ENCODE results near the gene HAUS5. TPM values are rescaled to one million over a fixed set of nuclear protein-coding genes. Genes with fewer than 3 reads are reported as not detected.
"Not testable (repeated sequence)": the region's sequence is repeated elsewhere in the genome, so short reads cannot be mapped to it uniquely, and the experiment has no call there.

HAUS5 gene
- total and polyA plus RNA-seq, 2 donors (not counting 1 experiment from before 2014, with no cell fraction given) = 32.2 to 42.8 TPM

DNA sequence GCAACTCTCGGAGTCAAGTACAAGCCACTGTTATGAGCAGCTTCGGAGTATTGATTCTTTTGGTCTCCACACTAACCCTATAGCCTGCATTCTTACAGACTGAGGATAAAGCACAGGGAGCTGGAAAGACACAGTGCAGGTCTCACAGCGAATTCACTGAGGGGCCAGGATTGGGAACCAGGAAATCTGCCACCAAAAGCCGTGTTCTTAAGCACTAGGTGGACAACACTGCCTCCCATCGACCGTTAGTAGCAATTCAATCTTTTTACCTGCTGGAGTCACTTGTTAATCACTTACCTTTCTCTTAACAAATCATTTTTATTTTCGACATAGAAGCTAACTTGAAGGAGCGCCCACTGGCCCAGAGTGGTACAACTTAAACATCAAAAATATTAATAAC, 20.3 kb upstream of the HAUS5 start:
- intact Hi-C loops (cut with micrococcal nuclease) = no loop called here
- 14% methylated on average over 7 of the region's 8 CpGs for WGBS (ENCODE audit: insufficient coverage)
- H3K9me3 ChIP-seq (ENCODE audit: control extremely low read depth in 1 of 3, control insufficient read depth in 2 of 3, insufficient read depth in 1 of 3, low read length in 2 of 3) = no peaks in the 10 kb centered on the region
- H3K27me3 ChIP-seq (replicated peaks in 1 of 4; ENCODE audit: control extremely low read depth in 1 of 4, control insufficient read depth in 3 of 4, insufficient read depth in 4 of 4, low read length in 3 of 4) = peaks cover 0 to 7% (median 0%) of the 10 kb centered on the region in 4 experiments
- no peak overlapping the region for H3K9ac ChIP-seq (ENCODE audit: low read length)
- no peaks in the 10 kb centered on the region for H3K4me1 ChIP-seq (ENCODE audit: control insufficient read depth in 2 of 2, insufficient read depth in 2 of 2, low read length in 2 of 2)
- H3K36me3 ChIP-seq (replicated peaks in 1 of 2; ENCODE audit: control extremely low read depth in 1 of 2, control insufficient read depth in 1 of 2, extremely low read depth in 1 of 2, insufficient read depth in 2 of 2, low read length in 1 of 2) = no peaks in the 10 kb centered on the region
- no peaks in the 10 kb centered on the region for H3K79me2 ChIP-seq (ENCODE audit: control insufficient read depth, insufficient read depth, low read length)
- DNase-seq (peak; percentile 64), ATAC-seq (ENCODE audit: low read depth) (no peak)
- Mint-ChIP-seq H3K9me3 (ENCODE audit: insufficient read depth) (no peaks in the 10 kb centered on the region), H3K4me1 (no peaks in the 10 kb centered on the region), H3K27ac (no peak overlapping the region), H3K4me3 (no peak overlapping the region), H3K27me3 (peaks cover 16% of the 10 kb centered on the region)
- no peak overlapping the region for H3K27ac ChIP-seq (ENCODE audit: low read length in 2 of 2)
- POLR2A ChIA-PET = no interaction called here
- TF ChIP-seq, protein P1, sequence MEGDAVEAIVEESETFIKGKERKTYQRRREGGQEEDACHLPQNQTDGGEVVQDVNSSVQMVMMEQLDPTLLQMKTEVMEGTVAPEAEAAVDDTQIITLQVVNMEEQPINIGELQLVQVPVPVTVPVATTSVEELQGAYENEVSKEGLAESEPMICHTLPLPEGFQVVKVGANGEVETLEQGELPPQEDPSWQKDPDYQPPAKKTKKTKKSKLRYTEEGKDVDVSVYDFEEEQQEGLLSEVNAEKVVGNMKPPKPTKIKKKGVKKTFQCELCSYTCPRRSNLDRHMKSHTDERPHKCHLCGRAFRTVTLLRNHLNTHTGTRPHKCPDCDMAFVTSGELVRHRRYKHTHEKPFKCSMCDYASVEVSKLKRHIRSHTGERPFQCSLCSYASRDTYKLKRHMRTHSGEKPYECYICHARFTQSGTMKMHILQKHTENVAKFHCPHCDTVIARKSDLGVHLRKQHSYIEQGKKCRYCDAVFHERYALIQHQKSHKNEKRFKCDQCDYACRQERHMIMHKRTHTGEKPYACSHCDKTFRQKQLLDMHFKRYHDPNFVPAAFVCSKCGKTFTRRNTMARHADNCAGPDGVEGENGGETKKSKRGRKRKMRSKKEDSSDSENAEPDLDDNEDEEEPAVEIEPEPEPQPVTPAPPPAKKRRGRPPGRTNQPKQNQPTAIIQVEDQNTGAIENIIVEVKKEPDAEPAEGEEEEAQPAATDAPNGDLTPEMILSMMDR (IDR thresholded peaks at IDR 0.05) = peak; percentile 59
- TF ChIP-seq EZH2 (IDR thresholded peaks at IDR 0.05; ENCODE audit: borderline replicate concordance, insufficient read depth, low read depth, low read length, poor library complexity, severe bottlenecking) = no peak
- CTCF ChIA-PET = interaction anchor here (0.6 to 3.1 kb wide), 9 partner anchors 9 to 893 kb away, joined by 3 to 24 read pairs (median 4); no protein-coding TSS in a partner anchor
- peak overlapping the region; percentile 52 for H2AFZ ChIP-seq (ENCODE audit: insufficient read depth, low read depth, low read length, poor library complexity, severe bottlenecking)
- H4K20me1 ChIP-seq (ENCODE audit: control insufficient read depth, insufficient read depth, low read length, poor library complexity, severe bottlenecking) = no peaks in the 10 kb centered on the region
- H3K4me2 ChIP-seq (replicated peaks; ENCODE audit: low read depth, low read length, poor library complexity, severe bottlenecking) = no peak overlapping the region
- no peak overlapping the region for H3K4me3 ChIP-seq (ENCODE audit: control extremely low read depth in 1 of 5, extremely low read depth in 1 of 5, insufficient read depth in 1 of 5, low read depth in 2 of 5, low read length in 4 of 5)

DNA sequence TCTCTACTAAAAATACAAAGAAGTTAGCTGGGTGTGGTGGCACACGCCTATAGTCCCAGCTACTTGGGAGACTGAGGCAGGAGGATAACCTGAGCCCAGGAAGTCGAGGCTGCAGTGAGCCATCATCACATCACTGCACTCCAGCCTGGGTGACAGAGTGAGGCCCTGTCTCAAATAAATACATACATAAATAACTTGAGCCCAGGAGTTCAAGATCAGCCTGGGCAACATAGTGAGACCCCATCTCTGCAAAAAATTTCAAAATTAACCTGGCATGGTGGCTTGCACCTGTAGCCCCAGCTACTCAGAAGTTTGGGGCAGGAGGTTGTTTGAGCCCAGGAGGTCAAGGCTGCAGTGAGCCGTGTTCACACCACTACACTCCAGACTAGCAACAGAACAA, 17.5 kb upstream of the HAUS5 start:
- H3K27me3 ChIP-seq (replicated peaks in 1 of 4; ENCODE audit: control extremely low read depth in 1 of 4, control insufficient read depth in 3 of 4, insufficient read depth in 4 of 4, low read length in 3 of 4); POLR2A ChIA-PET; H2AFZ ChIP-seq (ENCODE audit: insufficient read depth, low read depth, low read length, poor library complexity, severe bottlenecking); H3K4me1 ChIP-seq (ENCODE audit: control insufficient read depth in 2 of 2, insufficient read depth in 2 of 2, low read length in 2 of 2); H3K27ac ChIP-seq (ENCODE audit: low read length in 2 of 2); H4K20me1 ChIP-seq (ENCODE audit: control insufficient read depth, insufficient read depth, low read length, poor library complexity, severe bottlenecking); H3K4me3 Mint-ChIP-seq; H3K4me1 Mint-ChIP-seq; H3K79me2 ChIP-seq (ENCODE audit: control insufficient read depth, insufficient read depth, low read length); DNase-seq; ATAC-seq (ENCODE audit: low read depth); CTCF ChIA-PET; H3K9me3 ChIP-seq (ENCODE audit: control extremely low read depth in 1 of 3, control insufficient read depth in 2 of 3, insufficient read depth in 1 of 3, low read length in 2 of 3); H3K4me3 ChIP-seq (ENCODE audit: control extremely low read depth in 1 of 5, extremely low read depth in 1 of 5, insufficient read depth in 1 of 5, low read depth in 2 of 5, low read length in 4 of 5); H3K9me3 Mint-ChIP-seq (ENCODE audit: insufficient read depth); H3K9ac ChIP-seq (ENCODE audit: low read length); intact Hi-C loops (cut with micrococcal nuclease); H3K27ac Mint-ChIP-seq; H3K36me3 ChIP-seq (replicated peaks in 1 of 2; ENCODE audit: control extremely low read depth in 1 of 2, control insufficient read depth in 1 of 2, extremely low read depth in 1 of 2, insufficient read depth in 2 of 2, low read length in 1 of 2); H3K4me2 ChIP-seq (replicated peaks; ENCODE audit: low read depth, low read length, poor library complexity, severe bottlenecking): not testable (repeated sequence)
- H3K27me3 Mint-ChIP-seq = peaks cover 28% of the 10 kb centered on the region
- WGBS (ENCODE audit: insufficient coverage) = 62% methylated on average over 2 of the region's 3 CpGs

Data from B cell (primary cell).